Fibroblast of the aortic adventitia (primary cell): ENCODE measurements around the gene SSNA1. TPM values are rescaled to one million over a fixed set of nuclear protein-coding genes. Genes with fewer than 3 reads are reported as not detected.
A peak's percentile ranks its signal among the peaks of the same experiment; 100 is the strongest.

ENCODE experiments used
- DNase-seq: peaks from one replicate; pipeline ENCODE4 v3.0.0-alpha.2; 2010; ENCODE audit warnings: low read depth
- H3K4me3 ChIP-seq: 2 replicates; pipeline ENCODE4 v1.5.1; 2011; ENCODE audit warnings: low read depth, mild to moderate bottlenecking, control low read depth, low read length, moderate library complexity
- total RNA-seq: library from RNA; depleted of rRNA; stranded (reverse); fragments of >200 nt; gene quantifications from 2 replicates; pipeline ENCODE4 v1.2.3, GENCODE V29; 2012; ENCODE audit warnings: low replicate concordance
- TF ChIP-seq, protein P1 (sequence below): IDR thresholded peaks from 2 replicates; pipeline ENCODE4 v1.5.1; 2011; ENCODE audit warnings: mild to moderate bottlenecking, low read length, control low read depth, inconsistent platforms; ENCODE audit not compliant: insufficient read depth

SSNA1 gene
- total RNA-seq, 1 donor = 51.5 TPM

DNA sequence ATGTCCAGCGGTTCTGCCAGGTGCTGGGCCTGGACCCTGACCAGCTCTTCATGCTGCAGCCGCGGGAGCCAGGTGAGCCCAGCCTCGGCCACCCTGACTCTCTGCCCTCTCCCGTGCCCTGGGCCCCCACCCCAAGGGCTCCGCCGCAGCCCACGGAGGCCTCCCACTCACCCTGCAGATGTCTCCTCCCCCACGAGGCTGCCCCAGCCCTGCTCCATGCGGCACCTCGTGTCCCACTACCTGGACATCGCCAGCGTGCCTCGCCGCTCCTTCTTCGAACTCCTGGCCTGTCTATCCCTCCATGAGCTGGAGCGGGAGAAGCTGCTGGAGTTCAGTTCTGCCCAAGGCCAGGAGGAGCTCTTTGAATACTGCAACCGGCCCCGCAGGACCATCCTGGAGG, 26.1 kb downstream of the SSNA1 start:
- no peak overlapping the region for H3K4me3 ChIP-seq
- DNase-seq = no peak
- TF ChIP-seq, protein P1, sequence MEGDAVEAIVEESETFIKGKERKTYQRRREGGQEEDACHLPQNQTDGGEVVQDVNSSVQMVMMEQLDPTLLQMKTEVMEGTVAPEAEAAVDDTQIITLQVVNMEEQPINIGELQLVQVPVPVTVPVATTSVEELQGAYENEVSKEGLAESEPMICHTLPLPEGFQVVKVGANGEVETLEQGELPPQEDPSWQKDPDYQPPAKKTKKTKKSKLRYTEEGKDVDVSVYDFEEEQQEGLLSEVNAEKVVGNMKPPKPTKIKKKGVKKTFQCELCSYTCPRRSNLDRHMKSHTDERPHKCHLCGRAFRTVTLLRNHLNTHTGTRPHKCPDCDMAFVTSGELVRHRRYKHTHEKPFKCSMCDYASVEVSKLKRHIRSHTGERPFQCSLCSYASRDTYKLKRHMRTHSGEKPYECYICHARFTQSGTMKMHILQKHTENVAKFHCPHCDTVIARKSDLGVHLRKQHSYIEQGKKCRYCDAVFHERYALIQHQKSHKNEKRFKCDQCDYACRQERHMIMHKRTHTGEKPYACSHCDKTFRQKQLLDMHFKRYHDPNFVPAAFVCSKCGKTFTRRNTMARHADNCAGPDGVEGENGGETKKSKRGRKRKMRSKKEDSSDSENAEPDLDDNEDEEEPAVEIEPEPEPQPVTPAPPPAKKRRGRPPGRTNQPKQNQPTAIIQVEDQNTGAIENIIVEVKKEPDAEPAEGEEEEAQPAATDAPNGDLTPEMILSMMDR = no peak

DNA sequence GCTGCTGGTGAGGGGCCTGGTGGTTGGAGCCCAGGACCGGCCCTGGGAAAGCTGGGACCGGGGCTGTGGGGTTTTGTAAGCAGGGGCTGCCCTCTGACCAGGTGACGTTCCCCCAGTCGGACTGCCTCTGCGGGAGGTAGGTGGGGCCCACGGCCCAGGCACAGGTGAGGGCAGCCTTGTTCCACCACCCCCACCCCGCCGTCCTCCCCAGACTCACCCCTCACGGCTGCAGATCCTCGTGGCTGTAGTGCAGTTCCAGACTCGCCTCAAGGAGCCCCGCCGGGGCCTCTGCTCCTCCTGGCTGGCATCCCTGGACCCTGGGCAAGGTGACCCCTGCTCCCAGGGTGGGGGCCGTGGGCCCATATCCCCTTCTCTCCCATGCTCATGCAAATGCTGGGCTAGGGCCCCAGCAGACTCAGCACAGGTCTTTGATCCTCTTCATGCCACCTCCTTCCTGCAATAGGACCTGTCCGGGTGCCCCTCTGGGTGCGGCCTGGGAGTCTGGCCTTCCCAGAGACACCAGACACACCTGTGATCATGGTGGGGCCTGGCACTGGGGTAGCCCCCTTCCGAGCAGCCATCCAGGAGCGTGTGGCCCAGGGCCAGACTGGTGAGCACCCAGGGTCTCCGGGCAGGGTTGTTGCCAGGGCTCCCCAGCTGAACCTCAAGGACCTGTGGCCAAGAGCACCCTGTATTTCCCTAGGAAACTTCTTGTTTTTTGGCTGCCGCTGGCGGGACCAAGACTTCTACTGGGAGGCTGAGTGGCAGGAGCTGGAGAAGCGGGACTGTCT, 26.9 kb downstream of the SSNA1 start:
- no peak for DNase-seq
- no peak overlapping the region for H3K4me3 ChIP-seq
- TF ChIP-seq, protein P1 = no peak

DNA sequence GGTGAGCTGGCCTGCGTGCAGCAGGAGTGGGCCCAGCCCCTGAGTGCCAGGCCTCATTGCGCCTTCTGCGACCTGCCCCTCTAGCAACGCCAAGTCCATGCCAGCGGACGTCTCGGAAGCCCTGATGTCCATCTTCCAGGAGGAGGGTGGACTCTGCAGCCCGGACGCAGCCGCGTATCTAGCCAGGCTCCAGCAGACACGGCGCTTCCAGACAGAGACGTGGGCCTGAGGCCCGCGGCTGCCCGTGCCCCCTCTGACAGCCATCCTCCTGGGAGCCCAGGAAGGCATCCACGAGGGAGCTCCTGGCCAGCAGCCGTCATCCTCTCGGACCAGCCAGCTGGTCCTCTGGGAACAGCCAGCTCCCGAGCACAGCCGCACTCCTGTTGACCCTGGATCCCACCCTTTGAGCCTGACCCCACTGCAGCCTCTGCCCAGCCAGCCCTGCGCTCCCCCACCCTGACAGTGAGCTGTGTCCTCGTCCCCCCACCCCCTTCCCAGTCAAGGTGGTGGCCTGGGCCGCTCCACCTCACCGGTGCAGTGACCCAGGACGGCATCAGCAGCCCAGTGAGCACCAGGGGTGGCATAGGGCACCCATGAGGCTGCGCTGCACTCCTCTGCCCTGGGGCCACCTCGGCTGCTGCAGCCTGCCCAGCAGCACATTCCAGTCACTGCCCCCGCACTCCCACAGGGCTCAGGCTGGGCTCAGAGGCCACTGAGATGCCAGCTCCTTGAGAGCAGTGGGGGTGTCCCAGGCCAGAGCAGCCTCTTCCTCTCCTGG, 27.9 kb downstream of the SSNA1 start:
- no peak overlapping the region for H3K4me3 ChIP-seq
- TF ChIP-seq, protein P1 = no peak
- DNase-seq = no peak

DNA sequence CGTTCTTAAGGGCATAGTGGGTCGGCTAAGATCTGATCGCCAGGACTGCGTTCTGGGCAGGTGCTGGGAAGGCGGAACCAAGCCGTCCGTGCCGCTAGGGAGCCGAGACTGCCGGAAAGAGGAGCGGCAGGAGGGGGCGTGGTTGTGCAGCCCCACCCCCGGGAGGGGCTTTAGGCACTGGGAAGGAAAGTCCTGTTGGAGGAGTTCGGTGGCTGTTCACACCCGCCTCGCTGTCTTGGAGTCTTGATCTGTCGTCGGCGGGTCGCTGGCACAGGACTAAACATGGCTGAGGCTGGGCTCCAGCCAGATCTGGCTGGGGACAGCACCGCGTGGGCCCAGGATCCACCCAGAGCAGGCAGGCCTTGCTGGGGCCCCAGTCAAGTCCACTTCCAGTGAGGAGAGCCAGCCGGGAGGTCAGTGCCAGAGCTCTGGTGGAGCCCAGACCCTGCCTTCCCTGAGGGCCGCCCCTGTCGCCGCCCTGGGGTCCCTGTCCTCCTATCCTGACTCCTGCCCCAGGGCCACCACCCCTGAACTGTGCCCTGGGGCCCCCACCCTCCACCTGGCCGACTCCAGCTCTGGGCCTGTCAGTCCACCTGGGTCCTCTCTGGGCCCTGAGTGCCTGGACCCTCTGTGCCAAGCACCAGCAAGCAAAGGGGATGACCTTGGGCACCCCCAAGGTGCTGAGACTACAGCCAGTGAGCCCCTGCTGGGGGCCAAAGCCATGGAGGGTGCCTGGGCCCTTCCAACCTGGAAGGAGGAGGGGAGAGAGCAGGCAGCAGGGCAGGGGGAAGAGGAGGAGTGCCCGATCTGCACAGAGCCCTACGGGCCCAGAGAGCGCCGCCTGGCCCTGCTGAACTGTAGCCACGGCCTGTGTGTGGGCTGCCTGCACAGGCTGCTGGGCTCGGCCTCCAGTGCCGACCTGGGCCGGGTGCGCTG, 29.1 kb downstream of the SSNA1 start:
- TF ChIP-seq, protein P1 = no peak
- H3K4me3 ChIP-seq = peak overlapping the region; percentile 28
- peak; percentile 24 for DNase-seq

DNA sequence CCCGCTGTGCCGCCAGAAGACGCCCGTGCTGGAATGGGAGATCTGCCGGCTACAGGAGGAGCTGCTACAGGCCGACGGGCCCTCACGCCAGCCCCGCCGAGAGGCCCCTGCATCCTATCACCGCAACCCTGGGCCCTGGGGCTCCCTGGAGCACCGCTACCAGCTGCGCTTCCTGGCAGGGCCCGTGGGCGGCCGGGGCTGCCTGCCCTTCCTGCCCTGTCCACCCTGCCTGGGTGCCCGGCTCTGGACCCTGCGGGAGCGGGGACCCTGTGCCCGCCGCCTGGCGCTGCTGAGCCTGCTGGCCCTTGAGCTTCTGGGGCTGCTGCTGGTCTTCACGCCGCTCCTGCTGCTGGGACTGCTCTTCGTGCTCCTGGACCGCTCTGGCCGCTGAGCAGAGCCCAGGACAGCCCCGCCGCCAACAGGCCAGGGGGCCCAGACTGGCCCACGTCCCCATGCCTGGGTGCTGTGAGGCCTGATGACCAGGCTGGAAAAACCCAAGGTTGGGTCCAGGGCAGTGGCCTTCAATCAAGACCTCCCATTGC, 29.8 kb downstream of the SSNA1 start:
- TF ChIP-seq, protein P1 = no peak
- DNase-seq = no peak
- H3K4me3 ChIP-seq = no peak overlapping the region

DNA sequence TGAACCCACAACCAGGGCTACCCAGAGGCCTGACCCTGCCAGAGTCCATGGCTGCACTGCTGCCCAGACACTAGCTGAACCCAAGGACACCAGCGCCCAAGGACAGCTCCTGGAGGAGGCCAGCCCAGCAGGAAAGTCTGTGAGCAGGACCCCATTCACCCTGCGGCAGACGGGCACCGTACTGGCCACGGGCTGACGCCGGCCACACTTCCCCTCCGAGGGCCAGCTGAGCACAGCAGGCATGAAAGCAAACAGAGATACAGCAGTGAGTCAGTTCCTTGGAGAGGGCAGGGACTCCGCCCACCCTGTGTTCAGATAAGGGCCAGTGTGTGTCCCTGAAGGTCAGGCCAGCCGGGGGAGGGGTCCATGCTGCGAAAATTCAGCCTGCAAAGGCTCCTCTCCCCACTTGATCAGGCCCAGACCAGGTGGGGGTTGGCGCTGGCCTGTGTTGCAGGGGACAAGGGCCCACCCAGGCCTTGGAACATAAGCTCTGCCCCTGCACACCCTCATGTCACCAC, 30.3 kb downstream of the SSNA1 start:
- DNase-seq = peak; percentile 55
- no peak overlapping the region for H3K4me3 ChIP-seq
- TF ChIP-seq, protein P1 = no peak
